Karpas-422 (cell line): ENCODE results near the gene GPR26. TPM values are rescaled to one million over a fixed set of nuclear protein-coding genes. Genes with fewer than 3 reads are reported as not detected.

Experiments
- DNase-seq: peaks from one replicate; pipeline ENCODE4 v3.0.0-alpha.2; 2015
- H2AFZ ChIP-seq: fragments of 200-600 bp; sonication (generic); 2 replicates; pipeline ENCODE4 v1.6.1; 2014; ENCODE audit warnings: antibody characterized with exemption, low read length, mixed read lengths
- H3K27ac ChIP-seq: fragments of 200-600 bp; sonication (generic); 2 replicates; pipeline ENCODE4 v1.5.1; 2014; ENCODE audit warnings: mild to moderate bottlenecking, low read length, moderate library complexity
- H3K27me3 ChIP-seq: fragments of 200-600 bp; sonication (generic); 2 replicates; pipeline ENCODE4 v1.6.1; 2014; ENCODE audit warnings: low read length, mixed read lengths
- H3K36me3 ChIP-seq: fragments of 200-600 bp; sonication (generic); 2 replicates; pipeline ENCODE4 v1.6.1; 2014; ENCODE audit warnings: low read length, mixed read lengths; ENCODE audit not compliant: insufficient read depth
- H3K4me1 ChIP-seq: fragments of 200-600 bp; sonication (generic); 2 replicates; pipeline ENCODE4 v1.6.1; 2014; ENCODE audit warnings: mild to moderate bottlenecking, low read length, mixed read lengths
- H3K4me2 ChIP-seq: fragments of 200-600 bp; sonication (generic); 2 replicates; pipeline ENCODE4 v1.6.1; 2014; ENCODE audit warnings: low read length, low read depth, mild to moderate bottlenecking; ENCODE audit not compliant: poor library complexity, severe bottlenecking
- H3K4me3 ChIP-seq: fragments of 200-600 bp; sonication (generic); 2 replicates; pipeline ENCODE4 v1.5.1; 2014; ENCODE audit warnings: mild to moderate bottlenecking, antibody characterized with exemption, low read length, mixed read lengths
- H3K79me2 ChIP-seq: fragments of 200-600 bp; sonication (generic); 2 replicates; pipeline ENCODE4 v1.6.1; 2014; ENCODE audit warnings: mild to moderate bottlenecking, low read length, mixed read lengths
- H3K9ac ChIP-seq: fragments of 200-600 bp; sonication (generic); 2 replicates; pipeline ENCODE4 v1.6.0; 2014; ENCODE audit warnings: low read length
- H3K9me2 ChIP-seq: fragments of 200-600 bp; sonication (generic), shearing (Covaris generic); replicated peaks from 2 replicates; pipeline ENCODE4 v1.6.0; 2014; ENCODE audit warnings: mild to moderate bottlenecking, low read length, moderate library complexity; ENCODE audit not compliant: insufficient read depth
- H3K9me3 ChIP-seq: fragments of 300-700, 200-600 bp; sonication (generic); 2 replicates; pipeline ENCODE4 v1.6.1; 2014; ENCODE audit warnings: low read length, mixed read lengths
- H4K20me1 ChIP-seq: fragments of 200-600 bp; sonication (generic); 2 replicates; pipeline ENCODE4 v1.6.1; 2014; ENCODE audit warnings: mild to moderate bottlenecking, antibody characterized with exemption, low read length, low read depth; ENCODE audit not compliant: insufficient read depth
- total RNA-seq: library from RNA; depleted of rRNA; stranded (reverse); fragments of >200 nt; shearing (Covaris generic); gene quantifications from 2 replicates; pipeline ENCODE4 v1.2.3, GENCODE V29; 2014; ENCODE audit warnings: low replicate concordance

The GPR26 gene
- total RNA-seq, 1 experiment from 2014 or later: not detected

DNA sequence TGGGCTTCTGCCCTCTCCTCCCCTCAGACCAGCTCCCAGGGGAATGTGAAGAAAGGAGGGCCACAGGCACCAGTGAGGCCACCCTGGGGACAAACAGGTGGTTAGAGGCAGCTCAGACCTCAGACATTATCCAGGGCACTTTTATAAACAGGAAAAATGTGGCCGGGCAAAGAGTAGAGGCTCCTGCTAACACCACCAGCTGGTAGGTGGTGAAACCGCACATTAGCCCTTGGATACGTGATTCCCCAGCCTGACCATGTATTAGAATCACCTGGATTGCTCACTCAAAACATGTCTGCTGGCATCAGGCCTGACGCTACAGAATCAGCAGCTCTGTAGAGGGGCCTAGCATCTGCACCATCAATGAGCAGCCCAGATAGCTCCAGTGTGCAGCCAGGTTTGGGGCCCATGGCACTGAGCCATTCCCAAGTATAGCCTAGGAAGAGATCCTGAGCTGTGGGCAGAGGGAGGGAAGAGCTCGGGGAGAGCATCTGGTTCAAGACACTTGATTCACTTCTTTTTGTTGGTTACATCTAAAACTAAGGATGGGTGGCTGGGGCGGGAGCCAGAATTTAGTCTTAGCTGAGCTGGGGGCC is 37.1 kb downstream of the GPR26 start:
- Histone ChIP-seq H3K4me2 (no peak overlapping the region), H3K27ac (no peak overlapping the region), H3K9ac (no peak overlapping the region), H3K27me3 (no peaks in the 10 kb centered on the region), H3K36me3 (no peaks in the 10 kb centered on the region), H3K4me1 (no peaks in the 10 kb centered on the region), H3K9me2 (no peaks in the 10 kb centered on the region), H3K79me2 (no peaks in the 10 kb centered on the region), H3K9me3 (no peaks in the 10 kb centered on the region), H4K20me1 (no peaks in the 10 kb centered on the region), H2AFZ (no peak overlapping the region), H3K4me3 (no peak overlapping the region)
- no peak for DNase-seq

- Histone ChIP-seq H3K4me2 (no peak overlapping the region), H4K20me1 (no peaks in the 10 kb centered on the region), H3K79me2 (no peaks in the 10 kb centered on the region), H3K9ac (no peak overlapping the region), H3K27me3 (no peaks in the 10 kb centered on the region), H3K4me3 (no peak overlapping the region), H3K9me2 (no peaks in the 10 kb centered on the region), H3K27ac (no peak overlapping the region), H3K36me3 (no peaks in the 10 kb centered on the region), H3K4me1 (no peaks in the 10 kb centered on the region), H2AFZ (no peak overlapping the region), H3K9me3 (no peaks in the 10 kb centered on the region)
- no peak for DNase-seq
Measured at GRCh38 chr10:123704076-123704475, 37.9 kb downstream of the GPR26 start.

GRCh38 chr10:123704812-123705211 is 38.7 kb downstream of the GPR26 start:
- H3K4me3 ChIP-seq: no peak overlapping the region
- H3K79me2 ChIP-seq: no peaks in the 10 kb centered on the region
- H3K4me1 ChIP-seq: no peaks in the 10 kb centered on the region
- no peaks in the 10 kb centered on the region for H3K9me3 ChIP-seq
- no peaks in the 10 kb centered on the region for H3K9me2 ChIP-seq
- H4K20me1 ChIP-seq: no peaks in the 10 kb centered on the region
- no peaks in the 10 kb centered on the region for H3K27me3 ChIP-seq
- H3K27ac ChIP-seq: no peak overlapping the region
- H3K4me2 ChIP-seq: no peak overlapping the region
- DNase-seq: no peak
- no peak overlapping the region for H2AFZ ChIP-seq
- no peaks in the 10 kb centered on the region for H3K36me3 ChIP-seq
- no peak overlapping the region for H3K9ac ChIP-seq

- Histone ChIP-seq H2AFZ (no peak overlapping the region), H3K36me3 (no peaks in the 10 kb centered on the region), H3K9me3 (no peaks in the 10 kb centered on the region), H3K9ac (no peak overlapping the region), H3K27me3 (no peaks in the 10 kb centered on the region), H3K4me3 (no peak overlapping the region), H4K20me1 (no peaks in the 10 kb centered on the region), H3K4me2 (no peak overlapping the region), H3K4me1 (no peaks in the 10 kb centered on the region), H3K79me2 (no peaks in the 10 kb centered on the region), H3K27ac (no peak overlapping the region), H3K9me2 (no peaks in the 10 kb centered on the region)
- DNase-seq: no peak
Measured at GRCh38 chr10:123706236-123706635, 40.1 kb downstream of the GPR26 start.

- no peaks in the 10 kb centered on the region for H4K20me1 ChIP-seq
- no peak overlapping the region for H3K27ac ChIP-seq
- no peaks in the 10 kb centered on the region for H3K36me3 ChIP-seq
- H3K4me2 ChIP-seq: no peak overlapping the region
- H2AFZ ChIP-seq: no peak overlapping the region
- H3K9me2 ChIP-seq: no peaks in the 10 kb centered on the region
- DNase-seq: no peak
- H3K9ac ChIP-seq: no peak overlapping the region
- no peaks in the 10 kb centered on the region for H3K27me3 ChIP-seq
- H3K79me2 ChIP-seq: no peaks in the 10 kb centered on the region
- no peak overlapping the region for H3K4me3 ChIP-seq
- no peaks in the 10 kb centered on the region for H3K4me1 ChIP-seq
- H3K9me3 ChIP-seq: no peaks in the 10 kb centered on the region; the same call in 1 of the 2 replicates
Measured at GRCh38 chr10:123715546-123715945, 49.4 kb downstream of the GPR26 start.

- Histone ChIP-seq H3K4me2 (no peak overlapping the region), H3K4me3 (no peak overlapping the region), H4K20me1 (no peaks in the 10 kb centered on the region), H3K79me2 (no peaks in the 10 kb centered on the region), H3K9me3 (no peaks in the 10 kb centered on the region; the same call in 1 of the 2 replicates), H3K9ac (no peak overlapping the region), H3K27ac (no peak overlapping the region), H3K4me1 (no peaks in the 10 kb centered on the region), H2AFZ (no peak overlapping the region), H3K36me3 (no peaks in the 10 kb centered on the region), H3K9me2 (no peaks in the 10 kb centered on the region), H3K27me3 (no peaks in the 10 kb centered on the region)
- DNase-seq: no peak
Measured at GRCh38 chr10:123717336-123717735, 51.2 kb downstream of the GPR26 start.

DNA sequence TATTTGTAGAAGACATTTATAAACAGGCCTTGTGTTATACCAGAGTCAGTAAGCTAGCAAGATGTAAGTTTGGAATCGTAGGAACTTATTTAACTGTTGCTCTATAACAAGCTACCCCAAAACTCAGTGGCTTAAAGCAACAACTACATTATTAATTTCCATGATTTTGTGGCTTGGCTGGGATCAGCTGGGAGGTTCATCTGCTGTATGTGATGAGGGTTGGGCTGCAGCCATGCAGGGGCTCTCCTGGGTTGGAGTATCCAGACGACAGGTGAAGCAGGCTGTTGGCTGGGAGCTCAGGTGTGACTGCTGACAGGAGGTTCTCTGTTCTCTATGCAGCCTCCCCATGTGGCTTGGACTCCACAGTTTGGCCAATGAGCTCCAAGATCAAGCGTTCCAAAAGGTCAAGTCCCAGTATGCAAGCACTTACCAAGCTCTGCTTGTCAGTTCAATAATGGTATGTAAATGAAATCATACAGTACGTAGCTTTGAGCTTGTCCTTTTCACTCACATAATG is 52.4 kb downstream of the GPR26 start:
- no peak overlapping the region for H3K4me2 ChIP-seq
- H3K27ac ChIP-seq: no peak overlapping the region
- H2AFZ ChIP-seq: no peak overlapping the region
- no peak overlapping the region for H3K9ac ChIP-seq
- H4K20me1 ChIP-seq: no peaks in the 10 kb centered on the region
- no peaks in the 10 kb centered on the region for H3K36me3 ChIP-seq
- no peaks in the 10 kb centered on the region for H3K9me2 ChIP-seq
- no peak overlapping the region for H3K4me3 ChIP-seq
- no peaks in the 10 kb centered on the region; the same call in 1 of the 2 replicates for H3K9me3 ChIP-seq
- H3K27me3 ChIP-seq: no peaks in the 10 kb centered on the region
- DNase-seq: no peak
- no peaks in the 10 kb centered on the region for H3K79me2 ChIP-seq
- no peaks in the 10 kb centered on the region for H3K4me1 ChIP-seq

DNA sequence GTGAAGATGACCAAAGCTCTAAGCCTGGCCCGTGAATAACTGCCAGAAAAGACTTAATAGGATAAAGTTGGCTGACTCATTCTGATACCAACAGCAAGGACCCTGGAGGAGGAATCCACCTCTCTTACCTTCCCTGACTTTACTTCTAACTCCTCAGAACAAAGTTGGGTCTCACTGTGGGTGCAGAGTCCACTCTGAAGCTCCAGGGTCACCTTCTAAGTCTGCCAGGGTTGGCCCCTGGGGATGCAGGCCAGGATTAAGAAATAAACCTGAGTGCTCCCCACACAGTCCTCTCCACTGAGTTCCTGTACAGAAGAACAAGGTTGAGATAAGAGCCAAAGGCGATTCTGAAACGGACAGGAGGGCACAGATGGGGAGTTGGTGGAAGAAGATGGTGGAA is 54.4 kb downstream of the GPR26 start:
- no peaks in the 10 kb centered on the region for H4K20me1 ChIP-seq
- H3K9me3 ChIP-seq: no peaks in the 10 kb centered on the region; the same call in 1 of the 2 replicates
- H3K4me2 ChIP-seq: no peak overlapping the region
- no peaks in the 10 kb centered on the region for H3K9me2 ChIP-seq
- H3K79me2 ChIP-seq: no peaks in the 10 kb centered on the region
- no peak overlapping the region for H3K4me3 ChIP-seq
- DNase-seq: no peak
- H3K36me3 ChIP-seq: no peaks in the 10 kb centered on the region
- H3K27ac ChIP-seq: no peak overlapping the region
- no peak overlapping the region for H2AFZ ChIP-seq
- H3K9ac ChIP-seq: no peak overlapping the region
- no peaks in the 10 kb centered on the region for H3K4me1 ChIP-seq
- no peaks in the 10 kb centered on the region for H3K27me3 ChIP-seq
